DMS79 treated with DMSO at 0.1 percent for 48 hours (cell line): ENCODE results near the gene ANKIB1.

Source experiments
- DNase-seq: peaks from one replicate; lab custom pipeline; 2025; lab: John Stamatoyannopoulos, UW

Gene ANKIB1

DNA sequence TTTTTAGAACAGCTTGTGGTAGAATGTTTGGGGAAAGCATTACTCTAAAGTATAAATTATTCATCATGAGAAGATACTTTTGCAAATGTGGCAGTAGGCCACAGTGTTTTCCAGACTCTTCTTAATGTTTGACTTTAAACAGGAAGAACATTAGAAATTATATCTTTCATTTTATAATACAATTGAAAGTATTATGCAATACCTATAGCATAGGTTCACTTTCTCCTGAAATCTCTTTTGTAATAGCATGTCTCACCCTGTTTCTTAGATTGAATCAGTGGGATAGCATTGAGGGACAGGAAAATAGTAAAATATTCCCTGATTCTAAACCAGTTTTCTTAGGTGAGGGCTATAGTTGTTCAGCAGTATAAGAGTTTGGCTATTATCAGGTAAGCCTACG lies 23.1 kb downstream of the ANKIB1 start:
- DNase-seq, result no peak

DNA sequence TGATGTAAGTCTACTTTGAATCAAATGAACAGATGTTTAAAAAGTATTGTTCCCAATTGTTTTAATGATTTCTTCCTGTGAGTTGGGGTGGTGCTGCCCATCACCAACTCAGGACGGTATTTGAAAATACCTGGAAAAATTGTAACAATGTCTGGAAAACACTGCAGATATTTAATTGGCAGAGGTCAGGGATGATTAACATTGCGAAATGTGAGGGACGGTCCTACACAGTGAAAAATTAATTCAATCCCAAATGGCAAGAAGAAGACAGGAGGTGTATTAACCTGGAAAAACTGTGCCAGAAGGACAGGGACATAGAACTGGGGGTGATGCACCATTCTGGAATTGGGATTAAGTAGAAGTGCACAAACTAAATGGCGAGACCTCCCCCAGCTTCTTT lies 29.6 kb downstream of the ANKIB1 start:
- DNase-seq, result no peak

DNA sequence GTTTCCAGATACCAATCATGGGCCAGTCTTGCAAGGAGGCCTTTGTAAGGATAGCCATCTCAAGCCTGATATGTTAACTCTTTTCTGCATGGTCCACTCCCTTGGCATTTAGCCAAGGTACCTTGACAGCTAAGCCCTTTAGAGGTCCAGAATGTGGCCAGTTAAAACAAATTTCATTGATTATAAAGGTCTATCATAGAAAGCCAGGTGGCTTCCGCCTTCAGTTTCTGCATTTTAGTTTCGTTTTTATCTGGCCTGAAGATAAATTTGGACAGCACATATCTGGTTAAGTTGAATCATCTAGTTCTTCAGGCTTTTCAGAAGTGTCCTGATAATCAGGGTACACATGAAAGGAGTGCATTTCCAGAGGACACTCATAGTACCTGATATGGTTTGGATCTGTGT lies 30.7 kb downstream of the ANKIB1 start:
- DNase-seq, result no peak

DNA sequence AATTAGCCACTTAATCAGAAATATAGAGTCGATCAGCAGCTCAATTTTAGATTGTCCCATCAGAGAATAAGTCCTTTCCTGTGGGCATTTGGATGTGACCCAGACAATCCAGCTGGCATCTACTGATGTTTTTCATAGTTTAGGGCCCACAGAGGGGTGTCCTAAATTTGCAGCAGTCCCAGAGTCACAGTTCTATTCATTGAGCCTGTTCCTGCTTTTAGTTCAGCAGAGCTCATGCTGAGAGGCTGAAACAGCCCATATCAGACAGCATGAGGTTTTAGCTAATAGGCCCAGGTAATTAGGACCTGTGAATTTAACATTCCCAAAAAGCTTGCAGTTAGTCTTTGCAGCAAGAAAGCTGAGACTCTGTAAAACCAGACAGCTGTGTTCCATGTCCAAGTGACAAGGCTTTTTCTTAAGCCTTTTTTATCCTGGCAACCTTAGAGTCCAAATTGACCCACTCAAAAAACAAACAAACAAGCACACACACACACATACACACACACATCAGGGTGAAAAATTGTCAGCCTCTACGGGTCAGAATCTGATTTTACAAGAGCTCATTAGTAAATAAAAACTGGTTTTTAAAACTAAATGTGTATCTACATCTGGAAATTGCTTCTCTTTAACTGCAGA lies 33.7 kb downstream of the ANKIB1 start:
- no peak for DNase-seq

DNA sequence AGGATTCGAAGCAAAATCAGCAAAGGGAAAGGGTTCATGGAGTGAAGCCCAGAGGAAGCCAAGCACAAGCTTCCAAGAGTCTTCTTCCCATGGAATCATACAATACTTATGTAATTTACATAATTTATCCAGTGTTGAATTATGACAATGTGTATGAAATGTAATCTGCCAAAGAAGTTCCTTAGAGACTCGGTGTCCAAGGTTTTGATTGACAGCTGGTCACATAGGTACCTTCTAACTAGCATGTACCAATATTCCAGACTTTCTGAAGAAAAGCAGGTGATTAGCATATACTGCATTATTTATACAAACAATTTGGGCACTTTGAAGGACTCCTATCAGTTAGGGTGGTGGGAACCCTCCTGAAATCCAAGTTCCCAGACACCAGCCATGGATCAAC lies 35.3 kb downstream of the ANKIB1 start:
- no peak for DNase-seq

DNA sequence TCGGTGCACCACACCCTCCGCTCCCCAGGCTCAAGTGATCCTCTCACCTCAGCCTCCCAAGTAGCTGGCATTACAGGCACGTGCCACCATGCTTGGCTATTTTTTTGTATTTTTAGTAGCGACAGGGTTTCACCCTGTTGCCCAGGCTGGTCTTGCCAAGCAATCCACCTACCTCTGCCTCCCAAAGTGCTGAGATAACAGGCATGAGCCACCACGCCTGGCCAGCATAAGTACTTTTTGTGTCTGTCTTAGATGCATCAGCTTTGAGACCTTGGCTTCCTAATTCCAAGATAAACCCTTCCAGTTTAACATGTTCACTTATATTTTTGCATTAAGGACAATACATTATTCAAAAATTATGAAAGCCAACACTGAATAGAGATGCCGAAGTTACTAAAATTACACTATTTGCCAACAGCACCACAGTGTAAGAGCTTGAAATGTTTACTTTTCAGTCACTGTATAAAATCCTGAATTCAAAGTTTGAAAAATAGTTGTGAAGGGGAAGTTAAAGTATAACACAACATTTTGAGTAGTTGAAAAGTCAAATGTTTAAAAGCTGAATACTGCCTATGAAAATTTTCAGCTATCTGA lies 36.5 kb downstream of the ANKIB1 start:
- DNase-seq, result no peak

DNA sequence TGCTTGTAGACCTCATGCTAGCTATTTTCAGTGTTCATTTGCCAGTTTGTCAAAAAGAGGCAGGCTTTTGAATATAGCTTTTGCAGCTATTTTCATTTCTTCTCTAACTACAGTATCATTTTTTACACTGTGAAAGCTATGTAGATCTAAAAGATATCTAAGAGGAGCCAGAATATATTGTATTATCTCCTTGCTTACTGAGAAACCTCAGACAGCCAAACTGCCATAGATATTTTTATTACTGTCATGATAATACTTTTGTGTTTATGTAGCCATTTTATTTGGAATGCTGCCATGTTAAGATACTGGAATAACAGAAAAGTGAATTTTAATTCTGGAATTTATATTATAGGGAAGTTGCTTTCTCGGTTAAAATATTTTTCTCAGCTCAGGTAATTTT lies 37.2 kb downstream of the ANKIB1 start:
- DNase-seq, result no peak

DNA sequence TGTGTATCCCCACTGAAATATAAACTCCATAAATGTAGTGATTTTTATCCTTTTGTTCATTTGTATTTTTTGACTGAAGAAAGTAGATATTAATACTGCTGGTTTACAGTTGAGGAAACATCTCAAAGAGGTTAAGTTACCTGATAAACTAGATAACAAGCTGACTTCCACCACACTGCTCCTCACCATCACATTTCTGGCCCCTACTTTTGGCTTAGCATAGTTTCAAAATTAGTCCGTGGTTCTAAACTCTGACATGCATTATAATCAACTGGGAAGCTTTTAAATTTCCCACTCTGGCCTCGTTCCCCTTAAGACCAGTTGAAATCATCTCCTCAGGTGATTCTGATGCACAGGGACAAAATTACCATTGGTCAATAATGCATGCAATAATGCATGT lies 43.5 kb downstream of the ANKIB1 start:
- DNase-seq, result no peak

DNA sequence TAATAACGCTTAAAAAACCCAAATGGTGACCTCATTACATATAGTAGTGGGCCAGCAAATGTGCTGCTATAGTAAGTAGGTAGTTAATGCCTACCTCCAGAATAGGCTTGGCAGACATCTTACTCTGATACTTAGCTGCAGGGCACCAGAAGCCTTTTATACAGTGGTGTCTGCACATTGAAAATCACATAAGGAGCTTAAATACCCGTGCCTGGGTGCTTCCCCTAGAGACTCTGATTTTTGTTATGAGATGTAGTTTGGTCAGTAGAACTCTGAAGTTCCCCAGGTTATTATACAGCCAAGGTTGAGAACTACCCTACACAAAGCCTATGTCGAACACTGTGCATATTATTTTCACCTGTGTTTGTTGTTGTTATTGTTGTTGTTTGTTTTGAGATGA lies 47.2 kb downstream of the ANKIB1 start:
- DNase-seq, result no peak

DNA sequence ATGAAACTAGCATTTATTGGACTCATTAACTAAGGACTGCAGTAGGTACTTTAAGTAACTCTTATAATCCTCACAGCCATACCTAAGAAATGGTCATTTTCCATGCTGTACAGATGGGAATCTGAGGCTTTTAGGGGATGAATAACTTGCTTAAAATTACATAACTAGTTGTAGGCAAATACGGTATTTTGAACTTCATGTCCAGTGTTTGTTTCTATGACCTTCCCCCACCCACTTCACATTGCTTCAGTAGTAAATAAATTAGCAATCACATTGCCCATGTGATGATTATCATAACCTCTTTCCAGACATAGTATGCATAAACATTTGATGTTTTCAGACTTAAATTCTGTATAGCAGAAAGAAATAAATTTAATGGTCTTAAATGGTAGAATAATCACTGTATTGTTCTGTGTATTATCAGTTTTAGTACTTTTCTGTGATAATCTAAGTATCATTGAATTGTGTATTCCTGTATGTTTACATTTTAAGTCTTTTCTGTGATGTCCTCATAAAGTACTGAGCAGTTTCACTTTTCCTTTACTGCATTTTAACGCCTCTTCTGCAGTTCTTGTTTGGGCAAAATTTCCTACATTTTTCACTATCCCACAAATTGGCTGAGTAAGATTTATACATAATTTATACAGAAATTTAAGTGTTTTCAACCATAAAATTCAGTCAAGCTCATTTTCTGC lies 48.3 kb downstream of the ANKIB1 start:
- no peak for DNase-seq

DNA sequence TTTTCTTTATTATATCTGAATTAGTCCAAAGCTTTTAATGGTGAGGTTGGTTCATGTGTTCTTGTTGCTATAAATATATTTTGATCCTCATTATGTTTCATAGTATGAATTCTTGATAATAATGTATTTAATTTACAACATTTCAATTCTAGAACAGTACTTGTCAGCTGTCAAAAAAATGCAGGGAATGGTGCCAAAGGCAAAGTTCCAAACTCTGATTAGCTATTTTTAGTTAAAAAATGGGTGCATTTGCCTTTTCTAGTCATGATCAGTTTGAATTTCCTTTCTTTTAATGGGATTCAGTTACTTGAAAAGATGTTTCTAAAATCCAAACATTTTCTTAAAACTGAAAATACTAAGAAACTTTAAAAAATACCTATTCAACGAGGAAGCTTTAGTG lies 49.6 kb downstream of the ANKIB1 start:
- no peak for DNase-seq

DNA sequence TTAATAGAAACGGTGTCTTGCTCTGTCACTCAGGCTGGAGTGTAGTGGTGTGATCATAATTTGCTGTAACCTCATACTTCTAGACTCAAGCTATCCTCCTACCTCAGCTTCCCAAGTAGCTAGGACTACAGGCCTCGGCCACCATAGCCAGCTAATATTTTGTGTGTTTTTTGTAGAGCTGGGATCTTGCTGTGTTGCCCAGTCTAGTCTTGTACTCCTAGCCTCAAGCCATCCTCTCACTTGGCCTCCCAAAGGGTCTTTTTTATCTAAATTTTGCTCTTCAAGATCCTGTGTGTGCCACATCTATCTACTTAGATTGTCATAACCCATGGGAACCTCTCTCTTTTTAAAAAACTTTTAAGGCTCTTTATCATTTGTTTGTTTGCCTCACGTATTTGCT lies 50.5 kb downstream of the ANKIB1 start:
- DNase-seq, result no peak

DNA sequence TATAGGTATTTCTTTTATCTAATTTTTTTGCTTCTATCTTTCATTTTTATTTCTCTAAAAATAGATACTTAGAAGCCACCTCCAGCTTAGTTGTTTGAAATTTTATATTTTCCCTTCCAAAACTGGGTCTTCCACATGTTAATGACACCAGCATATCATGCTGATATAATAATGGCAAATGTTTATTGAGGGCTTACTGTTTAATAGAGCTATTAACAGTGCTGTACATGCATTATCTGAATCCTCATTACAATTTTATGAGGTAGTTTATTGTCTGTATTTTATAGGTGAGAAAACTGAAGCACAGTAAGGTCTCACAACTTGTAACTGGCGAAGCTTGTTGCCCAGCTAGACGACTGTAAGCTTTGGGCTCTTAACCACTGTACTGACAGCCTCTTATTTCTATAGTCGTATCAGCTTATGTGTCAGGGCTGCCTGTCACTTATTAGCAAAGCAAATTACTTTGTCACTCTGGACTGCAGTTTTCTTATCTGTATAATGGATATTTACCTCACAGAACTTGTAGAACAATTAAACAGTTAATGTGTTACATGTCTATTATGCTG lies 51.2 kb downstream of the ANKIB1 start:
- no peak for DNase-seq

DNA sequence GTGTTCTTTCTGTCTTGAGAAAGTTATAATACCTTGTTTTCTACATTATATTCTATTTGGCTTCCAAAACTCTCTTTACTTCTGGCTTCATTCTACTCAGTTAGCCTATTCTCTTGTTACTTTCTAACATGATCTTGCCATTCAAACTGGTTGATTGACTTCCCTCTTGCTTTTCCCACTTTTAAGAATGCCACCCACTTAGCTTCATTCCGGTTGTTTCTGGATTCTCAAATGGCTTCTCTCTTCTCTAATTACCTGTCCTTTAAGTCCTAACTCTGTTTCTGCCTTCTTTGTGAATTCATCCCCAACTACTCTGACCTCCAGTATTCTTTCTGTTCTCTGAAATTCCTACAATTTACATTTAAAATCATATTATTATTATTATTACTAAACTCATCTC lies 52.0 kb downstream of the ANKIB1 start:
- no peak for DNase-seq

DNA sequence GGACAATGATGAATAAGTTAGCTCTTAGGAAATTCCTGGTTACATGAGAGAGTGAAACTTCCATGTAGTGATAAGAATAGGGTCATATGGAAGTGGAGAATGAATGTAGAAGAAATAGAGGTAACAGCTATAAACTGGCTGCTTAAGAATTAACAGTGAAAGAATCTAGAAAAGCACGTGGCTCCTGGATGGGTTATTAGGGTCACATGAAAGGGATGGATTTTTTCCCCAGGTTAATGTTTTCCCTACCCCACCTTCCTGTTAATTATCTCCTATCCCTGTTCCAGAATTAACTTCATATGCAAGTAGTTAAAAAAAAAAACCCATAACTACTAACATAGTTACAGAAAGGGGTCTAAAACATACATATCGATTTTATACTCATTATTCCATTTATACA lies 58.0 kb downstream of the ANKIB1 start:
- DNase-seq, result no peak

DNA sequence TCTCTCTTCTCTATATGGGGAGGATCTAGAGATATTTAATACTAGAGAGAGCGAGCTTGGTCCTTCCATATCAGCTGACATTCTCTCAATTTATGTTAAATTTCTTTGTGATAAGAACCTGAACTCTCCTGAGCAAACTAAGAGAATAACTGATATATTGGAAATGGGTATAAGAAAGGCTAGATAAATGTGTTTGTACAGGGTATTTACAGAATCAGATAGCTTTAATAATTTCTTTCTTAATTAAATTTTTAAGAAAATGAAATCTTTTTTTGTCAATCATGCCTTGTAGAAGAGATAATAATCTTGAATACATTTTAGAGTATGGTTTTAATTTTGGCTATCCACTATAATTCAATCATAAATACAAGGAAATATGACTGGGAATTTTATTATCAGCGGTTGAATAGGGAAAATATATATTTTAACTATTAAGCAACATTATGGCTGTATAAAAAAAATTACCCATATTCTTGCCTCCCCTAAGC lies 58.7 kb downstream of the ANKIB1 start:
- no peak for DNase-seq

DNA sequence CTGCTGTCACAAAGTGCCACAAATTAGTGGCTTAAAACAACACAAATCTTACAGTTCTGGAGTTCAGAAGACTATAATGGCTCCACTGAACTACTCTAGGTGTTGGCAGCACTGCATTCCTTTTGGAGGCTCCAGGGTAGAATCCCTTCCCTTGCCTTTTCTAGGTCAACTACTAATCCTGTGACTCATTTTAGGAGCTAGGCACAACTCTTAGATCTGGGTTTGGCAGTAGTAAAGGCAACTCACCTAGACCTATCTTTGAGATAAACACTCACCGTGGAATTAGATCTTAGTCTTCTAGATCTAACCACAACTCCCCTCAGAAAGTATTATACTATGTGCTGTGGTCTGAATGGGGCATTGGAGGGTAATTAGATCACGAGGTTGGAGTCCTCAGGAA lies 60.4 kb downstream of the ANKIB1 start:
- no peak for DNase-seq

DNA sequence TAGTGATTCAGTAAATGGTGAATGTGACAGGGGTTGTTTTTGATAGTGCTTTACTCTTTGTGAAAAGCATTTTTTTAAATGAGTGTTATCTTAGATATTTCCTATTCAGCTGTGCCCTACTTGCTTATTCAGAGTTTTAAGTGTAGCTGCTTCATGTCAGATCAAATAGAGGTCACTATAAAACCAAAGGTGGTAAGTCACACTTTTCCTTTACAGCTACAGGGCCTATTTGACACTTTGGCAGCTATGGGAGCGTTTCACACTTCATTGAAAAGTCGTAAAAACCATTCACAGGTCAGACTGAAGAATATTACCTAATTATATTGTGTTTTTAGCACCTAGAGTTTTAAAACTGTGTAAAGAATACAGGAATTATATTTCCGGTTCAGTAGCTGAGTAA lies 67.3 kb downstream of the ANKIB1 start:
- no peak for DNase-seq

DNA sequence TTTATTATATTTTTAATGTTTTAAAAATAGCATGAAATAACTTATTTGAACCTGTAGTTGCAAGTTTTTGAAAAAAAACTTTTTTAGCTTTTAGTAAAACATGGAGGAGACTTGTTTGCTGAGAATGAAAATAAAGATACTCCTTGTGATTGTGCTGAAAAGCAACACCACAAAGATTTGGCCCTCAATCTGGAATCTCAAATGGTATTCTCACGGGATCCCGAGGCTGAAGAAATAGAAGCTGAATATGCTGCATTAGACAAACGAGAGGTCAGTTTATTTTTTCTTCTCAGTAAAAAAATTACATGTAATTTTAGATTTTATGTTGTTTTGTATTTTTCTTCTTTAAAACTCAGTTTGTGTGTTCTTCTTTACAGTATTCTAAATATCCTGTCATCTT lies 73.5 kb downstream of the ANKIB1 start:
- DNase-seq, result no peak

DNA sequence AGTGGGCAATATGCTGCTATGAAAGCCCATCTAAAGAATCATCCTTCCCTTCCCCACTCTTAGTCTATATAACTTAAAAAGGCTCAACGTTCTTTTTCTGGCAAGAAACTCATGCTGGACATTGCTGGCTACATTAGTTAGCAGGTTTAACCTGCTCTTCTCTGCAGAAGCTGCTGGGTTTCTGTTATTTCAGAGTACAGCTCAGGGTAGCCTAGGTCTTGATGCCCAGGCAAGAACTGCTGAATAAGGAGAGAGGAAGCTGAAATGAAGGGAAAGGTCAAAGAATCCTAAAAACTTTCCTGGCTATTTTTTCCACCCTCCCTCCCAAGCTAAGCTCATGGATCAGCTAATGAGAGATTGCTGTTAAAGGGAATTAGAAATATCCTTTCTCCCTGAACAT lies 79.4 kb downstream of the ANKIB1 start:
- DNase-seq, result no peak

DNA sequence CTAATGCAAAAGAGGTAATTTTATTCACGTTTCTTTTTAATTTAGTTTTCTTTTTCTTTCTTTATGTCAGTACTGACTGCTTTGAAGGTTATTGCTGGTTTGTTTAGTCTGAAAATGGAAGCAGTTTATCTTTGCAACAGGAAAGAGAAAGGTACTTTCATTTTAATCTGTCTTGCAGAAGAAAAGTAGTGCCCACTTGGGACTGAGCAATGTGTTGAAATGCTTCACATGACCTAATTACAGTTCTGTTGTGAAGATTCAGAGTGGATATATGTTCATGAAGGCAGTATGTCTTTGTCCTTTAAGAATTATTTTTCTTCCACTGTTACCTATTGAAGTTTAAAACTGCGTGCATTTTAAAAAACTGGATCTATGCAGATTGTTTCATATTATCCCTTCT lies 80.1 kb downstream of the ANKIB1 start:
- no peak for DNase-seq

DNA sequence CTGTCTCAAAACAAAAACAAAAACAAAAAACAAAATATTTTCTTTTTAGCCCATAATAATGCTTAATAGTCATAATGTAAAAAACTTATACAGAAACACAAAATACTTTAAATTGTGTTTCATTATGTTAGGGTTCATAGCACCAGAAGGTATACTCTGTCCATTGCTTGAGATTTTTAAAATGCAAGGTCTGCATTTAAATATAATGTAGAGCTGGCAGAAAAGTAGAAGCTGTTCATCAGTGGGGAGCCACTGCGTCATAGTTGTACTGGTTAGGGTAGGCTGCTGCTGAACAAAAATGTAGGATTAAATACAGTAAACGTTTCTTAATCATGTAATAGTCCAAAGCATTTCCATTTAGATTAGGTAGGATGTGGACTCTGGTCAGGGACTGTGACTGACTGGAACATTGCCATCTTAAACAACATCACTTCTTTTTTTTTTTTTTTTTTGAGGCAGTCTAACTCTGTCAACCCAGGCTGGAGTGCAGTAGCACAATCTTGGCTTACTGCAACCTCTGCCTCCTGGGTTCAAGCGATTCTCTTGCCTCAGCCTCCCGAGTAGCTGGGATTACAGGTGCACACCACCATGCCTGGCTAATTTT lies 85.2 kb downstream of the ANKIB1 start:
- DNase-seq, result no peak

DNA sequence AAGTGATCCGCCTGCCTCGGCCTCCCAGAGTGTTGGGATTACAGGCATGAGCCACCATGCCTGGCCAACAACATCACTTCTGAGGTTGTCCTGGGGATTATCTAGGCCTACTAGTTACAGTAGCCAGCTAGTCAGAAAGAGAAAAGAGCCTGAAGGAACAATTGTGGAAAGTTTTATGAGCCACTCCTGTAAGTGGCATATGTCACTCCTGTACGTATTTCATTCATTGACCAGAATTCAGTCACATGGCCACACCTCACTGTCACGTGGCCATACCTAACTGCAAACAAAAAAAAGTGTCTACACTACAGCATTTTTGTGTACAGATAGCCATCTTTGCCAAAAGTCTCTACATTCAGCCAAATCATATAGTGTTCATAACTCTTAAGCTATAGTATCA lies 85.7 kb downstream of the ANKIB1 start:
- DNase-seq, result no peak
